SK-N-SH treated with all-trans-retinoic acid at 6 μM for 48 hours (cell line): ENCODE data around the gene TRIM2.
A peak's percentile ranks its signal among the peaks of the same experiment; 100 is the strongest.

Experiments used
- ATAC-seq: fragments of 200-7000 bp; cut with Tn5 transposase; 3 replicates; pipeline ENCODE4 v1.9.1; 2020; ENCODE audit warnings: mild to moderate bottlenecking, moderate library complexity
- ARNTL ChIP-seq: fragments of 450-650 bp; formaldehyde crosslinking; IDR thresholded peaks from 2 replicates; pipeline ENCODE4 v1.5.0; 2020; ENCODE audit warnings: low read depth, mild to moderate bottlenecking, moderate library complexity, borderline replicate concordance
- BACH2 ChIP-seq: fragments of 250-450 bp; sonication (Bioruptor Pico); IDR thresholded peaks from 2 replicates; pipeline ENCODE4 v1.9.0; 2021; ENCODE audit warnings: mild to moderate bottlenecking, borderline replicate concordance
- CSDC2 ChIP-seq: fragments of 250-450 bp; sonication (Bioruptor Pico); IDR thresholded peaks from 2 replicates; pipeline ENCODE4 v1.5.0; 2020; ENCODE audit warnings: mild to moderate bottlenecking, moderate library complexity
- ESRRG ChIP-seq: fragments of 250-450 bp; sonication (Bioruptor Pico); IDR thresholded peaks from 2 replicates; pipeline ENCODE4 v1.6.1; 2021; ENCODE audit warnings: mild to moderate bottlenecking
- GLIS3 ChIP-seq: fragments of 250-450 bp; sonication (Bioruptor Pico); IDR thresholded peaks from 2 replicates; pipeline ENCODE4 v1.5.0; 2020; ENCODE audit warnings: mild to moderate bottlenecking, moderate library complexity
- ISL1 ChIP-seq: fragments of 250-450 bp; sonication (Bioruptor Pico); IDR thresholded peaks from 2 replicates; pipeline ENCODE4 v2.1.2; 2022; ENCODE audit warnings: mild to moderate bottlenecking, moderate library complexity
- OSR1 ChIP-seq: fragments of 250-450 bp; sonication (Bioruptor Pico); IDR thresholded peaks from 2 replicates; pipeline ENCODE4 v1.8.0; 2022; ENCODE audit warnings: moderate library complexity, mild to moderate bottlenecking, inconsistent platforms
- PPARA ChIP-seq: fragments of 250-450 bp; sonication (Bioruptor Pico); IDR thresholded peaks from 2 replicates; pipeline ENCODE4 v1.5.0; 2020; ENCODE audit warnings: mild to moderate bottlenecking, borderline replicate concordance
- RARB ChIP-seq: fragments of 250-450 bp; sonication (Bioruptor Pico); IDR thresholded peaks from 2 replicates; pipeline ENCODE4 v1.8.0; 2021; ENCODE audit warnings: mild to moderate bottlenecking, moderate library complexity
- TCF4 ChIP-seq: fragments of 250-450 bp; sonication (Bioruptor Pico); IDR thresholded peaks from 2 replicates; pipeline ENCODE4 v1.8.0; 2021; ENCODE audit warnings: mild to moderate bottlenecking, moderate library complexity, borderline replicate concordance
- TOX ChIP-seq: fragments of 250-450 bp; sonication (Bioruptor Pico); IDR thresholded peaks from 2 replicates; pipeline ENCODE4 v1.8.0; 2021; ENCODE audit warnings: mild to moderate bottlenecking, moderate library complexity, borderline replicate concordance
- ZC3H10 ChIP-seq: fragments of 250-450 bp; sonication (Bioruptor Pico); IDR thresholded peaks from 2 replicates; pipeline ENCODE4 v1.5.1; 2021; ENCODE audit warnings: mild to moderate bottlenecking, moderate library complexity
- ZFP3 ChIP-seq: fragments of 250-450 bp; sonication (Bioruptor Pico); IDR thresholded peaks from 2 replicates; pipeline ENCODE4 v1.5.0; 2020; ENCODE audit warnings: mild to moderate bottlenecking, moderate library complexity
- ZFP30 ChIP-seq: fragments of 450-650 bp; formaldehyde crosslinking; IDR thresholded peaks from 2 replicates; pipeline ENCODE4 v1.5.0; 2022; ENCODE audit warnings: mild to moderate bottlenecking, moderate library complexity
- ZNF70 ChIP-seq: fragments of 450-650 bp; formaldehyde crosslinking; IDR thresholded peaks from 2 replicates; pipeline ENCODE4 v1.5.0; 2020; ENCODE audit warnings: mild to moderate bottlenecking, moderate library complexity
- ZNF8 ChIP-seq: fragments of 450-650 bp; formaldehyde crosslinking; IDR thresholded peaks from 2 replicates; pipeline ENCODE4 v1.5.0; 2020; ENCODE audit warnings: mild to moderate bottlenecking, moderate library complexity
- TF ChIP-seq, protein P1 (sequence below): fragments of 250-450 bp; sonication (Bioruptor Pico); IDR thresholded peaks from 2 replicates; pipeline ENCODE4 v1.5.1; 2021; ENCODE audit warnings: mild to moderate bottlenecking, moderate library complexity
- TF ChIP-seq, protein P2 (sequence below): fragments of 250-450 bp; sonication (Bioruptor Pico); IDR thresholded peaks from 2 replicates; pipeline ENCODE4 v1.5.0; 2020; ENCODE audit warnings: mild to moderate bottlenecking, moderate library complexity
- TF ChIP-seq, protein P3 (sequence below): fragments of 250-450 bp; sonication (Bioruptor Pico); IDR thresholded peaks from 2 replicates; pipeline ENCODE4 v1.5.1; 2020; ENCODE audit warnings: low read depth, mild to moderate bottlenecking, moderate library complexity
- TF ChIP-seq, protein P4 (sequence below): fragments of 250-450 bp; sonication (Bioruptor Pico); IDR thresholded peaks from 2 replicates; pipeline ENCODE4 v1.8.0; 2021; ENCODE audit warnings: low read depth, mild to moderate bottlenecking, moderate library complexity, borderline replicate concordance

The TRIM2 gene

DNA sequence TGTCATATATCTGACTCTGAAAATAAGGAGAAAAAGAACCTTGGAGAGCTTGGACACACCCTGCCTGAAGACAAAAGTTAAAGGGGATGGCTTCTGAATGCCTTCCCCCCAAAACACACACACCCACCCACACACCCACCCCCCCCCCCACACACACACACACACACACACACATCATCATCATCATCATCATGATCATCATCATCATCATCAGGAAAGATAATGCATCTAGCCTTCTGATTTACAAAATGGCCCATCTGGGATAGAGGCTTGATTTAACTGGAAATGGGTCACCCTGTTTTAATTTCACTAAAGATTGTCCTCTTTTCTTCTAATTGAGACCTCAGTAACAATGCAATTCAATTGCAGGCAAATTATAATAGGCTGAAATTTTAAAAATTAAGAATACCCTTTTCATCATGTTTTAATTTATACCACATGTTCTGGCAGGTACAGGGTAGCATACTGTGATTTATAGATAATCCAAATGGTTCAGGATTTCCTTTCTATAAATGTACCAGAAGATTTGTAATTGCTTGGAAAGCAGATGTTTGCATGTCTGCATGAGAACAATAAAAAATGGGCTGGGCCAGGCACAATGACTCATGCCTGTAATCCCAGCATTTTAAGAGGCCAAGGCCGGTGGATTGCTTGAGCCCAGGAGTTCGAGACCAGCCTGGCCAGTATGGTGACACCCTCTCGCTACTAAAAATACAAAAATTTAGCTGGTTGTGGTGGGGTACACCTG, 56.5 kb downstream of the TRIM2 start (continued):
- no peak for TF ChIP-seq ZFP3 (CRISPR knock-in tag)

DNA sequence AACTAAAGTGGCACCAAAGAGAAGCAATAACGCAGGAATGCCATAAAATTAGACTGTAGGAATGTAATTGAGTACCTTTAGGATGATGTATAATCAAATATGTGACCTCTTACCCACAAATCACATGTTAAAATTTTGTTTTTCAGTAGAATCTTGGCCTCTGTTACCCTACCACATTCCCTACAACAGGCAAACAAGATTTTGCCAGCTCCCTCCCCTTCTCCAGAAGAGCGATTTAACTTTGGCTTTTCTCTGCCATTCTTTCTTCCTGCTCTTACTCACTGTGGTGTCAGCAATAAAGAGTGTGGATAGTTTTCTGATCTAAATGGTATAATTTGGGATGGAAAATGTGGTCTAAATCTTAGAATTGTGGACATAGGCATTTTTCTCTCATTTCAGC, 57.2 kb downstream of the TRIM2 start:
- no peak for TF ChIP-seq BACH2 (CRISPR knock-in tag)
- no peak for TF ChIP-seq CSDC2 (CRISPR knock-in tag)
- TF ChIP-seq TCF4 (CRISPR knock-in tag), result no peak
- TF ChIP-seq TOX (CRISPR knock-in tag), result no peak
- TF ChIP-seq ZNF8, result no peak
- TF ChIP-seq, protein P1, sequence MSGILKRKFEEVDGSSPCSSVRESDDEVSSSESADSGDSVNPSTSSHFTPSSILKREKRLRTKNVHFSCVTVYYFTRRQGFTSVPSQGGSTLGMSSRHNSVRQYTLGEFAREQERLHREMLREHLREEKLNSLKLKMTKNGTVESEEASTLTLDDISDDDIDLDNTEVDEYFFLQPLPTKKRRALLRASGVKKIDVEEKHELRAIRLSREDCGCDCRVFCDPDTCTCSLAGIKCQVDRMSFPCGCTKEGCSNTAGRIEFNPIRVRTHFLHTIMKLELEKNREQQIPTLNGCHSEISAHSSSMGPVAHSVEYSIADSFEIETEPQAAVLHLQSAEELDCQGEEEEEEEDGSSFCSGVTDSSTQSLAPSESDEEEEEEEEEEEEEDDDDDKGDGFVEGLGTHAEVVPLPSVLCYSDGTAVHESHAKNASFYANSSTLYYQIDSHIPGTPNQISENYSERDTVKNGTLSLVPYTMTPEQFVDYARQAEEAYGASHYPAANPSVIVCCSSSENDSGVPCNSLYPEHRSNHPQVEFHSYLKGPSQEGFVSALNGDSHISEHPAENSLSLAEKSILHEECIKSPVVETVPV (CRISPR knock-in tag), result no peak
- TF ChIP-seq GLIS3 (CRISPR knock-in tag), result no peak
- no peak for TF ChIP-seq ZC3H10 (CRISPR knock-in tag)
- TF ChIP-seq RARB (CRISPR knock-in tag), result no peak
- TF ChIP-seq PPARA, result no peak
- TF ChIP-seq, protein P2, sequence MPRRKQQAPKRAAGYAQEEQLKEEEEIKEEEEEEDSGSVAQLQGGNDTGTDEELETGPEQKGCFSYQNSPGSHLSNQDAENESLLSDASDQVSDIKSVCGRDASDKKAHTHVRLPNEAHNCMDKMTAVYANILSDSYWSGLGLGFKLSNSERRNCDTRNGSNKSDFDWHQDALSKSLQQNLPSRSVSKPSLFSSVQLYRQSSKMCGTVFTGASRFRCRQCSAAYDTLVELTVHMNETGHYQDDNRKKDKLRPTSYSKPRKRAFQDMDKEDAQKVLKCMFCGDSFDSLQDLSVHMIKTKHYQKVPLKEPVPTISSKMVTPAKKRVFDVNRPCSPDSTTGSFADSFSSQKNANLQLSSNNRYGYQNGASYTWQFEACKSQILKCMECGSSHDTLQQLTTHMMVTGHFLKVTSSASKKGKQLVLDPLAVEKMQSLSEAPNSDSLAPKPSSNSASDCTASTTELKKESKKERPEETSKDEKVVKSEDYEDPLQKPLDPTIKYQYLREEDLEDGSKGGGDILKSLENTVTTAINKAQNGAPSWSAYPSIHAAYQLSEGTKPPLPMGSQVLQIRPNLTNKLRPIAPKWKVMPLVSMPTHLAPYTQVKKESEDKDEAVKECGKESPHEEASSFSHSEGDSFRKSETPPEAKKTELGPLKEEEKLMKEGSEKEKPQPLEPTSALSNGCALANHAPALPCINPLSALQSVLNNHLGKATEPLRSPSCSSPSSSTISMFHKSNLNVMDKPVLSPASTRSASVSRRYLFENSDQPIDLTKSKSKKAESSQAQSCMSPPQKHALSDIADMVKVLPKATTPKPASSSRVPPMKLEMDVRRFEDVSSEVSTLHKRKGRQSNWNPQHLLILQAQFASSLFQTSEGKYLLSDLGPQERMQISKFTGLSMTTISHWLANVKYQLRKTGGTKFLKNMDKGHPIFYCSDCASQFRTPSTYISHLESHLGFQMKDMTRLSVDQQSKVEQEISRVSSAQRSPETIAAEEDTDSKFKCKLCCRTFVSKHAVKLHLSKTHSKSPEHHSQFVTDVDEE (CRISPR knock-in tag), result no peak
- TF ChIP-seq, protein P3, sequence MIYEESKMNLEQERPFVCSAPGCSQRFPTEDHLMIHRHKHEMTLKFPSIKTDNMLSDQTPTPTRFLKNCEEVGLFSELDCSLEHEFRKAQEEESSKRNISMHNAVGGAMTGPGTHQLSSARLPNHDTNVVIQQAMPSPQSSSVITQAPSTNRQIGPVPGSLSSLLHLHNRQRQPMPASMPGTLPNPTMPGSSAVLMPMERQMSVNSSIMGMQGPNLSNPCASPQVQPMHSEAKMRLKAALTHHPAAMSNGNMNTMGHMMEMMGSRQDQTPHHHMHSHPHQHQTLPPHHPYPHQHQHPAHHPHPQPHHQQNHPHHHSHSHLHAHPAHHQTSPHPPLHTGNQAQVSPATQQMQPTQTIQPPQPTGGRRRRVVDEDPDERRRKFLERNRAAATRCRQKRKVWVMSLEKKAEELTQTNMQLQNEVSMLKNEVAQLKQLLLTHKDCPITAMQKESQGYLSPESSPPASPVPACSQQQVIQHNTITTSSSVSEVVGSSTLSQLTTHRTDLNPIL (CRISPR knock-in tag), result no peak
- no peak for TF ChIP-seq ISL1
- no peak for TF ChIP-seq ARNTL (CRISPR knock-in tag)
- no peak for TF ChIP-seq ZNF70 (CRISPR knock-in tag)
- TF ChIP-seq OSR1 (CRISPR knock-in tag), result no peak
- TF ChIP-seq, protein P4, sequence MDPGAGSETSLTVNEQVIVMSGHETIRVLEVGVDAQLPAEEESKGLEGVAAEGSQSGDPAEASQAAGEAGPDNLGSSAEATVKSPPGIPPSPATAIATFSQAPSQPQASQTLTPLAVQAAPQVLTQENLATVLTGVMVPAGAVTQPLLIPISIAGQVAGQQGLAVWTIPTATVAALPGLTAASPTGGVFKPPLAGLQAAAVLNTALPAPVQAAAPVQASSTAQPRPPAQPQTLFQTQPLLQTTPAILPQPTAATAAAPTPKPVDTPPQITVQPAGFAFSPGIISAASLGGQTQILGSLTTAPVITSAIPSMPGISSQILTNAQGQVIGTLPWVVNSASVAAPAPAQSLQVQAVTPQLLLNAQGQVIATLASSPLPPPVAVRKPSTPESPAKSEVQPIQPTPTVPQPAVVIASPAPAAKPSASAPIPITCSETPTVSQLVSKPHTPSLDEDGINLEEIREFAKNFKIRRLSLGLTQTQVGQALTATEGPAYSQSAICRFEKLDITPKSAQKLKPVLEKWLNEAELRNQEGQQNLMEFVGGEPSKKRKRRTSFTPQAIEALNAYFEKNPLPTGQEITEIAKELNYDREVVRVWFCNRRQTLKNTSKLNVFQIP (CRISPR knock-in tag), result no peak
- TF ChIP-seq ZFP3 (CRISPR knock-in tag), result no peak
- TF ChIP-seq ESRRG, result no peak
- no peak for ATAC-seq

DNA sequence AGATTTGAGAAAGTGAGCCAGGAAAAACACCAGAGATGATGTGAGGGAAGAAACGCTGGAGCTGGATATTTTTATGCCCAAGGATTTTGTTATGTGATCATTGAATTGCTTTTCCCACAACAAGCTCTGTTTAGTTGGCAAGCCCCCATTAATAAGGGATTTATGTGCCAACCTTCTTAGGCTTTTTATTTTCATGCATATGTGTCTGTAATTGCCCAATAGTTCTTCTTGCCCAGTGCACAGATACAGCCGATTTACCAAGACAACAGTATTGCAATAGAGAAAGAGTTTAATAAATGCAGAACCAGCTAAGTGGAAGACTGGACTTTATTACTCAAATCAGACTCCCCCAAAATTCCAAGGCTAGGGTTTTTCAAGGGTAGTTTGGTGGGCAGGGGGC, 57.7 kb downstream of the TRIM2 start:
- ATAC-seq, result no peak
- TF ChIP-seq ESRRG, result no peak
- TF ChIP-seq, protein P3 (CRISPR knock-in tag), result no peak
- TF ChIP-seq ZFP30, result peak; percentile 51; the same call in 1 of the 2 replicates
- no peak for TF ChIP-seq TOX (CRISPR knock-in tag)
- TF ChIP-seq, all 23 proteins: peak for 1
